ENCODE measurements around the gene RTN4RL1. TPM values are rescaled to one million over a fixed set of nuclear protein-coding genes. Genes with fewer than 3 reads are reported as not detected.
"Not testable (repeated sequence)": the region's sequence is repeated elsewhere in the genome, so short reads cannot be mapped to it uniquely, and the experiment has no call there.

RTN4RL1 gene
- total RNA-seq, 1 donor from 2014 or later = not detected

GRCh38 chr17:2017274-2017941 is 7.7 kb downstream of the RTN4RL1 start:
- no peak overlapping the region for H3K27ac Mint-ChIP-seq (ENCODE audit: unreplicated experiment)
- H3K27me3 Mint-ChIP-seq (ENCODE audit: unreplicated experiment) = peaks cover 27% of the 10 kb centered on the region
- peaks cover 12% of the 10 kb centered on the region for H3K4me1 Mint-ChIP-seq (ENCODE audit: unreplicated experiment)
- no peak overlapping the region for H3K4me3 Mint-ChIP-seq (ENCODE audit: unreplicated experiment)
- DNase-seq (ENCODE audit: low spot score) = no peak
- no peaks in the 10 kb centered on the region for H3K9me3 Mint-ChIP-seq (ENCODE audit: unreplicated experiment)
- H3K36me3 Mint-ChIP-seq (ENCODE audit: low read depth, unreplicated experiment) = peaks cover 6% of the 10 kb centered on the region
- TF ChIP-seq CTCF (IDR thresholded peaks at IDR 0.05; ENCODE audit: unreplicated experiment) = no peak

- Mint-ChIP-seq H3K27me3 (ENCODE audit: unreplicated experiment) (peaks cover 27% of the 10 kb centered on the region), H3K4me3 (ENCODE audit: unreplicated experiment) (no peak overlapping the region), H3K9me3 (ENCODE audit: unreplicated experiment) (no peaks in the 10 kb centered on the region), H3K27ac (ENCODE audit: unreplicated experiment) (no peak overlapping the region), H3K36me3 (ENCODE audit: low read depth, unreplicated experiment) (peaks cover 6% of the 10 kb centered on the region), H3K4me1 (ENCODE audit: unreplicated experiment) (peaks cover 12% of the 10 kb centered on the region)
- no peak for TF ChIP-seq CTCF (IDR thresholded peaks at IDR 0.05; ENCODE audit: unreplicated experiment)
- no peak for DNase-seq (ENCODE audit: low spot score)
Measured at GRCh38 chr17:2016494-2016893, 8.6 kb downstream of the RTN4RL1 start.

GRCh38 chr17:2015314-2015713 is 9.8 kb downstream of the RTN4RL1 start:
- no peak for DNase-seq (ENCODE audit: low spot score)
- Mint-ChIP-seq H3K9me3 (ENCODE audit: unreplicated experiment) (no peaks in the 10 kb centered on the region), H3K27me3 (ENCODE audit: unreplicated experiment) (peaks cover 25% of the 10 kb centered on the region), H3K36me3 (ENCODE audit: low read depth, unreplicated experiment) (peaks cover 6% of the 10 kb centered on the region), H3K27ac (ENCODE audit: unreplicated experiment) (no peak overlapping the region), H3K4me3 (ENCODE audit: unreplicated experiment) (no peak overlapping the region), H3K4me1 (ENCODE audit: unreplicated experiment) (peaks cover 8% of the 10 kb centered on the region)
- TF ChIP-seq CTCF (IDR thresholded peaks at IDR 0.05; ENCODE audit: unreplicated experiment) = no peak

GRCh38 chr17:2013994-2014317 is 11.2 kb downstream of the RTN4RL1 start:
- peaks cover 6% of the 10 kb centered on the region for H3K36me3 Mint-ChIP-seq (ENCODE audit: low read depth, unreplicated experiment)
- no peak for TF ChIP-seq CTCF (IDR thresholded peaks at IDR 0.05; ENCODE audit: unreplicated experiment)
- H3K4me1 Mint-ChIP-seq (ENCODE audit: unreplicated experiment) = no peaks in the 10 kb centered on the region
- peaks cover 19% of the 10 kb centered on the region for H3K27me3 Mint-ChIP-seq (ENCODE audit: unreplicated experiment)
- DNase-seq (ENCODE audit: low spot score) = no peak
- no peak overlapping the region for H3K27ac Mint-ChIP-seq (ENCODE audit: unreplicated experiment)
- no peaks in the 10 kb centered on the region for H3K9me3 Mint-ChIP-seq (ENCODE audit: unreplicated experiment)
- H3K4me3 Mint-ChIP-seq (ENCODE audit: unreplicated experiment) = no peak overlapping the region

- H3K36me3 Mint-ChIP-seq (ENCODE audit: low read depth, unreplicated experiment); DNase-seq (ENCODE audit: low spot score); H3K4me3 Mint-ChIP-seq (ENCODE audit: unreplicated experiment); H3K4me1 Mint-ChIP-seq (ENCODE audit: unreplicated experiment); H3K27ac Mint-ChIP-seq (ENCODE audit: unreplicated experiment); H3K9me3 Mint-ChIP-seq (ENCODE audit: unreplicated experiment): not testable (repeated sequence)
- H3K27me3 Mint-ChIP-seq (ENCODE audit: unreplicated experiment) = peaks cover 17% of the 10 kb centered on the region
Measured at GRCh38 chr17:2013220-2013993, 11.7 kb downstream of the RTN4RL1 start.

Data from endothelial cell (in vitro differentiated cells).